ENCODE measurements around the gene CPNE4. TPM values are rescaled to one million over a fixed set of nuclear protein-coding genes. Genes with fewer than 3 reads are reported as not detected.

Gene CPNE4
- total RNA-seq, 1 experiment from 2014 or later: 1.9 TPM

DNA sequence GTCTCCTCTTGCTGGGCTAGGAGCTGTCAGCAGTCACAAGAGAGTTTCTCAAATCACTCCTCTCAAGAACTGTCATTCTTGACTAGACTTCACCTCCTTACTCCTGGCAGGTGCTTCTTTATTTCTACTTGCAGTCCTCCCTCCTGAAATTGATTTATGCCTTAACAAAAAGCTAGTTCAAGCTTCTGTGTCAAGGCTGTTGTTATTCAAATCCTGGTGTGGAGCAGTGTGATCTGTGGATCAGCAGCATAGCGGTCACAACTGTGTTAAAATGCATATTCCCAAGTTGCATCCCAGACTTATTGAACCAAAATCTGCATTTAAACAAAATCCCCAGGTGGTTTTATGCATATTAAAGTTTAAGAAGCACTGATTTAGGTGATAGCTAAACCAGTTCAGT lies 411.4 kb downstream of the CPNE4 start:
- no peak overlapping the region for H3K27ac Mint-ChIP-seq
- Histone ChIP-seq H2AK5ac (ENCODE audit: insufficient read length, low read length) (no peak overlapping the region), H3K9ac (ENCODE audit: extremely low read depth, insufficient read length, low read length) (no peak overlapping the region), H3K4ac (ENCODE audit: low read depth, low read length) (no peak overlapping the region), H3K14ac (ENCODE audit: insufficient read depth, low read length) (no peak overlapping the region), H2BK5ac (ENCODE audit: insufficient read length, low read length) (no peak overlapping the region), H2BK12ac (ENCODE audit: insufficient read length, low read depth, low read length) (no peak overlapping the region), H4K5ac (ENCODE audit: insufficient read length, low read depth, low read length) (no peak overlapping the region), H4K91ac (ENCODE audit: insufficient read length, low read depth, low read length) (no peak overlapping the region), H3T11ph (ENCODE audit: low read length) (no peak overlapping the region), H2BK15ac (ENCODE audit: low read depth, low read length) (no peak overlapping the region), H3K4me2 (ENCODE audit: insufficient read depth, insufficient read length, low read length) (no peak overlapping the region), H3K27ac (ENCODE audit: insufficient read length, low read depth, low read length) (no peak overlapping the region), H2AFZ (ENCODE audit: low read length) (no peak overlapping the region), H4K8ac (replicated peaks; ENCODE audit: insufficient read length, low read depth, low read length) (no peak overlapping the region), H3K23me2 (ENCODE audit: insufficient read length, low read depth, low read length, poor library complexity, severe bottlenecking) (no peaks in the 10 kb centered on the region), H3K18ac (ENCODE audit: insufficient read length, low read depth, low read length) (no peak overlapping the region), H3K27me3 (ENCODE audit: insufficient read depth, low read length) (no peaks in the 10 kb centered on the region), H3K23ac (ENCODE audit: insufficient read length, low read depth, low read length) (no peak overlapping the region), H3K9me3 (ENCODE audit: control insufficient read depth, low read depth, low read length) (no peaks in the 10 kb centered on the region), H2BK20ac (ENCODE audit: low read depth, low read length, poor library complexity, severe bottlenecking) (no peak overlapping the region), H3K56ac (ENCODE audit: insufficient read length, low read depth, low read length) (no peak overlapping the region), H3K79me2 (ENCODE audit: insufficient read depth, low read length) (no peaks in the 10 kb centered on the region), H2BK120ac (ENCODE audit: low read depth, low read length, poor library complexity, severe bottlenecking) (no peak overlapping the region), H3K4me1 (ENCODE audit: insufficient read depth, low read length) (no peaks in the 10 kb centered on the region), H4K20me1 (ENCODE audit: control insufficient read depth, insufficient read depth, insufficient read length) (no peaks in the 10 kb centered on the region), H3K79me1 (ENCODE audit: insufficient read depth, low read depth, low read length, poor library complexity, severe bottlenecking) (no peaks in the 10 kb centered on the region)
- no peak for DNase-seq
- H3K27me3 Mint-ChIP-seq (ENCODE audit: low read depth): no peaks in the 10 kb centered on the region
- no peaks in the 10 kb centered on the region; a peak in 1 of 5 replicates for H3K9me3 Mint-ChIP-seq
- no CpG with 5 or more reads among the region's 1 CpG for WGBS (ENCODE audit: extremely low coverage, insufficient read length, low lambda C conversion rate)
- H3K4me1 Mint-ChIP-seq: peaks cover 17 to 20% of the 10 kb centered on the region in 2 experiments
- TF ChIP-seq, protein P1, sequence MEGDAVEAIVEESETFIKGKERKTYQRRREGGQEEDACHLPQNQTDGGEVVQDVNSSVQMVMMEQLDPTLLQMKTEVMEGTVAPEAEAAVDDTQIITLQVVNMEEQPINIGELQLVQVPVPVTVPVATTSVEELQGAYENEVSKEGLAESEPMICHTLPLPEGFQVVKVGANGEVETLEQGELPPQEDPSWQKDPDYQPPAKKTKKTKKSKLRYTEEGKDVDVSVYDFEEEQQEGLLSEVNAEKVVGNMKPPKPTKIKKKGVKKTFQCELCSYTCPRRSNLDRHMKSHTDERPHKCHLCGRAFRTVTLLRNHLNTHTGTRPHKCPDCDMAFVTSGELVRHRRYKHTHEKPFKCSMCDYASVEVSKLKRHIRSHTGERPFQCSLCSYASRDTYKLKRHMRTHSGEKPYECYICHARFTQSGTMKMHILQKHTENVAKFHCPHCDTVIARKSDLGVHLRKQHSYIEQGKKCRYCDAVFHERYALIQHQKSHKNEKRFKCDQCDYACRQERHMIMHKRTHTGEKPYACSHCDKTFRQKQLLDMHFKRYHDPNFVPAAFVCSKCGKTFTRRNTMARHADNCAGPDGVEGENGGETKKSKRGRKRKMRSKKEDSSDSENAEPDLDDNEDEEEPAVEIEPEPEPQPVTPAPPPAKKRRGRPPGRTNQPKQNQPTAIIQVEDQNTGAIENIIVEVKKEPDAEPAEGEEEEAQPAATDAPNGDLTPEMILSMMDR (conservative IDR thresholded peaks at IDR 0.05): no peak
- H3K4me3 Mint-ChIP-seq: no peak overlapping the region
- no peaks in the 10 kb centered on the region for H3K36me3 Mint-ChIP-seq (ENCODE audit: insufficient read depth in 1 of 3, low read depth in 3 of 3)
